ENCODE results near the gene PSMB5.

PSMB5 gene

DNA sequence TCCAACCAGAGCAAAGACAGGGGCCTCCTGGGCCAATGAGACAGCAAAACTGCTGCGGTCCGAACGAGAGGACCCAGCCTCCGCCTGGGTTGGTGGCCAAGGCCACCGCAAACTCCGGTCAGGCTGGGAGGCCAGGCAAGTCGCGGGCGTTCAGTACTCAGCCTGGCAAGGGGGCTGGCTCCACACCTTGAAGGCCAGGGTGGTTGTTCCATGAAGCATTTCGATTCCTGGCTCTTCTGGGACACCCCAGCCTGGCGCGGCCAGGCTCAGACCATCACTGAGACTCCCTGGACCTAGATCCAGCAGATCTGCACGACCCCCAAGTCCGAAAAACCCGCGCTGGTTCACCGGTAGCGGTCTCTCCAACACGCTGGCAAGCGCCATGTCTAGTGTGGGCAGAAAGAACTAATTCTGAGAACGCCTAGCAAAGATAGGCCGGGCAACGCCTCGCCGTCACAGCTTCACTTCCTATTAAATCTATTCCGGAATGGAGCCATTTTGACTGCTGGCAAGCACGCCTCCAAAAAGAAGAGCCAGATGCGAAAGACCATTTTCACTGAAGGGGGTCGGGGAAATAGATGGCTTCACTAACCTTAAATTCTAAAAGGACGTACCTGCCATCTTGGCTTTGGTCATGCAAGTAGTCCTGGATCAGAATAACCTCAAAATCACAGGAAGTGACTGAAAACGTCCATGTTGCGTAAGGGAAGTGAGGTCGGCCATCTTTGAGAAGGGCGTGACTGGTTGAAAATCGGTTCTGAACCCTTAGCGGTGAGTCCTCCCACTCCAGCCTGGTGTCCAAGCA, at the start of gene PSMB5:
Gene PSMB5 (minus strand): TSS at position 403 of the 805 bp plus-strand sequence. CDS start 19 bp downstream, at position 384.
- DNase-seq (ENCODE audit: low read depth) = peak; percentile 85

DNA sequence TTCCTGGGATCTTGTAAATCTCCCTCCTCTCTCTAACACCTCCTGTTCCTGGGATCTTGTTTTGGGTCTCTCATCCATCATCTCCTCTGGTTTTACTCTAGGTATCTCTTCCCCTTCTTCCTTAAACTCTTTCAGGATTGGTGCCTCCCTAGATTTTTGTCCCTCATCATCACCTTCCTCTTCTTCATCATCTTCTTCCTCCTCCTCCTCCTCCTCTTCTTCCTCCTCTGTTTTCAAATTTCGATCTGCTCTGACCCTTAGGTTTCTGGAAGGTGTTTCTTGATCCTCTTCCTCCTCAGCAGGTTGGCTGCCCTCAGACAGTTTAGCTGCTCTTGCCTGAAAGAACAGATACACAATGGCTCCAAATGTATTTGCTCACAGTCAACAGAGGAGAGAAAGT, 45.8 kb upstream of the PSMB5 start:
- DNase-seq (ENCODE audit: low read depth) = no peak

DNA sequence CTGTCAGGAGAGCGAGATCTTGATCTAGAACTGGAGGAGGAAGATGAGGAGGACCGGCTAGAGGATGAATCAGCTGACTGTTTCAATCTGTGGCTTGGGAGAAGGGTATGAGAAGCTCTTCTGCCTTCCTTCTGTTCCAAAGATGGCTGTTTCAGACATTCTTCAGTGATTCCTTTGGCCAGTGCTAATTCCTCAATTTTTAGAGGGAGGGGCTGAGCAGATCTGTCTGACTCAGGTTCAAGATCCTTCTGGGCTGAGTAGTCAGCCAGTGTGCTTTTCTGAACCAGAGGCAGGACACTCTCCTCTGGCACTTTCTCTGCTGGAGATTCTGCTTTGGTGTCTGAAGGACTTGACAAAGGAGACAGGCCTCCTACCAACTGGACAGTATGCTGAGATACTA, 45.0 kb upstream of the PSMB5 start:
- no peak for DNase-seq (ENCODE audit: low read depth)

DNA sequence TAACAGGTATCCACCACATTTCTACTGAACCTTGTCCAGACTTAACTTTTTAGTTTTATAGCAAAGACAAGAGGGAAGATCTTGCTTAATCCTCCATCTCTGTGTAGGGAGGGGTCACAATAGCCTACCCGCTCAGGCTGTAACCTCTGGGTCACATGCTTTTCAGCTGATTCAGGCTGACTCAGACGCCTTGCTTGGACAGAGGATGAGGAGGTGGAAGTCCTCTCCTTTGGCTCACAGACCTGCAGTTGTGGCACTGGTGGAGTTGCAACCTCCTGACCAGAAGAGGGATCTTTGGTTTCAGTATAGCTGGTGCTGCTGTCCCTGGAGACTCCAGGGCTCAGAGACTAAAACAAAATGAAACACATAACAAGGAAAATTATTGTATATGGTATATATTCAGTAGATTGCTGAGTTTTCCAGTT, 44.0 kb upstream of the PSMB5 start:
- no peak for DNase-seq (ENCODE audit: low read depth)

DNA sequence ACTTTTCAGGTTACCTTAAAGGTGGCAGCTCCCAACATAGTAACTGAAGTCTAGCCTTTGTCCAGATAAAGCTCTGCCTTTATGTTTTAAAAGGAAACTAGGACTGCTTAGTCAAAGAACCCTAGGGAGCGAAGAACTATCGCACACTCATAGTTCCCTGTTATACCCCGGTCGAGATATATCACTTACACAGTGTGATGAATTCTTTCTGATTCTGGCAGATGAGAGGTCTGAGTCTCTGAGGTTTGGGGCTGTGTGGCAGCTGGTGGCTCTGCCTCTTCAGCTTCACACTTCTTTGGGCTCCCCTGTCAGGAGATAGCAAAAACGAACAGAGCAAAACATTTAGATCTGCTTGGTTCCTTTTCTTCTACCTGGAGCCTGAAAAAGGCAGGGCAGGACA, 43.3 kb upstream of the PSMB5 start:
- DNase-seq (ENCODE audit: low read depth) = no peak

DNA sequence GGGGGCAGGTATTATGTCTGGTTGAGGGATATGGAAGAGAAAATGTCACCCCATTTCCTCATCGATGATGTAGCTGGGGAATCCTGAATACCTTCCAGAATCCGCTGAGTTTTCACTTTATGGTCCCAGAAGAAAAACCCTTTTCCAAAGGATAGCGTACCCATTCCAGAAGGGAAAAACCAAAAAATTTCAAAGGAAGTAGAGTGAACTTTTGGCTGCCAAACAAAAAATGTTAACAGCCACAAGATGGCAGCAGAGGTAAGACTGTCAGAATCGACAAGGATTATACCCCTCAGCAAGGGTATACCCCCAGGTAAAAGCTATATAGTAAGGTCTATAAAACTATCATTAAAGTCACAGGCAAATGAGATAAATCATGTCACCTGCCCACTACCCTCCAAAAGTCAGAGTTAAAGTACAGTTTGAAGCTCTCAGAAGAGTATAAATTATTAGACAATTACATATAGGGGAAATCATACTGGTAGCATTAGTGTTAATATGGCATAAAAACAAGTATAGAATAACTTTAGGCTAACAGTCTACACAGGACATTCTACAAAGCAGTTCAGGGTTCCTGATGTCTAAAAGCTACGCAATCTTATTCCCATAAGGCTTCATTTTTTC, 42.2 kb upstream of the PSMB5 start:
- no peak for DNase-seq (ENCODE audit: low read depth)

DNA sequence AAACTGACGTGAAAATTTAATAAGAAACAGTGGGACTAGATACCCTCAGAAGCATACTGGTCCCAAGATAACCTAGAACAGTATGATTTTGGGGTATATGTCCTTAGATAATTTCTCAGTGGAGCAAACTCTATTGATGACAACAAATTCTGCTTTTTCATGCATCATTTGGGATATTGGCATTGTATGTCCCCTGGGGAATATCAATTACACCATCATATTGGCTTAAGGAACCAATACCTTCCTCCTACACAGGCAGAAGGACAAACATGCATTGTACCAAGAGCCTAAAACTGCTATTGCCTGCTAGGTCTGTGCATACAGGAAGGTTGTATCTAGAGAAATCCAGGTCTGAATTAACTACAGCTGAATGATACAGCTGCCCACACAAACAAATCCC, 40.2 kb upstream of the PSMB5 start:
- no peak for DNase-seq (ENCODE audit: low read depth)

DNA sequence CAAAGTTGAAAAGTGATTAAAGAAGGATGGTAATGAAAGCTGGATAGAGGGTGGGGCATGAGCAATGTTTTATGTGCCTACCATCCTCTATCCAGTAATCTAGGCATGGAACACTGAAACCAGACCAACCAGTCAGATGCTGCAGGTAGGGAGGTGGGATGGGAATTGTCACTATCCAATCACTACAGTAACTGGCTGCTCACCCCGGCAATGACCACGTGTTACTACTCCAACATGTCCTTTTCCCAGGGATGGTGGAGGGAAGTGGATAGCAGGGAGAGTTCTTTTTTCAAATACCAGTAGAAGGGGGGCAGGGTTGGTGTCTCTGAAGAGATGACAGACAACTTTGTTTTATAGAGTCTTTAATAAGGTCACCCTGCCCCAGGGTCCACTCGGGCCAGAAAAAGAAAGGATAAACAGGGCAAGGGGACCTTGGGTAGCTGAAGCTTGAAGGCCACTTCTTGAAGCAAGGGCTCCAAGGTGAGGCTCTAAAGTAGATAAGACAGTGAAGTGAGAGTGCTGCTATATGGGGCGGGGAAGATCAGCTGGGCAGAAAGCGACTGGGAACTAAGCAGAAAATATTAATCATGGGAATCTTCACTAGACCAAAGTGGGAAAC, 37.3 kb upstream of the PSMB5 start:
- DNase-seq (ENCODE audit: low read depth) = no peak

DNA sequence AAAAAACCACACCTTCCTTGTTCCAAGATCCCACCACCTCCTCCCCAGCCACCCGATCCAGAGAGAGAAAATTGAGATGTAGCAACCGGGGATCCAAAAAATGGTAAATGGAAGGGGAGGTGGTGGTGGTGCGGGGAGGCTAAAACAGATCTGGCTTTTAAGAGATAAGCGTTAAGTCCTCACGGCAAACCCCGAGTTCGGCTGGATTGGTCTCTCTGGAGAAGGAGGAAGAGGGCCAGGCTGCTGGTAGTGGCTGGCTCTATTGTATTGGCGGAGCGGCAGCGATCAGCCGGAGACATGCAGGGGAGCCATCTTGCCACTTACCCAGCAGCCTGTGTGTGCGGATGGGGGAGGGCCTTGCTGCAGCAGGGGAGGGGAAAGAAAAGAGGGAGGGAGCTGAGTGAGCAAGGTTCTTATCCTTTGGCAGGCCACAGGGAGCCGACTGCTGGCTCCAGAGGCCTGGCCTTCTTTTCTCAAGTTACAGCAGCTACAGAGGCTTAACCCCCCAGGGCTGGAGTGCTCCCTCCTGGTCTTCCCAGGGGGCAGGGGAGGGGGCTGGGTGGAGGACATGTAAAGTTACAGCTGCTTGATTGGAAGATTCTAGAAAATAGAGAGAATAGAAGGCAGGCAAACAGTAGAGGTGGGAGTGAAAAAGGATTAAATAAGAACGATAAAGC, 36.7 kb upstream of the PSMB5 start:
- peak; percentile 66 for DNase-seq (ENCODE audit: low read depth)

DNA sequence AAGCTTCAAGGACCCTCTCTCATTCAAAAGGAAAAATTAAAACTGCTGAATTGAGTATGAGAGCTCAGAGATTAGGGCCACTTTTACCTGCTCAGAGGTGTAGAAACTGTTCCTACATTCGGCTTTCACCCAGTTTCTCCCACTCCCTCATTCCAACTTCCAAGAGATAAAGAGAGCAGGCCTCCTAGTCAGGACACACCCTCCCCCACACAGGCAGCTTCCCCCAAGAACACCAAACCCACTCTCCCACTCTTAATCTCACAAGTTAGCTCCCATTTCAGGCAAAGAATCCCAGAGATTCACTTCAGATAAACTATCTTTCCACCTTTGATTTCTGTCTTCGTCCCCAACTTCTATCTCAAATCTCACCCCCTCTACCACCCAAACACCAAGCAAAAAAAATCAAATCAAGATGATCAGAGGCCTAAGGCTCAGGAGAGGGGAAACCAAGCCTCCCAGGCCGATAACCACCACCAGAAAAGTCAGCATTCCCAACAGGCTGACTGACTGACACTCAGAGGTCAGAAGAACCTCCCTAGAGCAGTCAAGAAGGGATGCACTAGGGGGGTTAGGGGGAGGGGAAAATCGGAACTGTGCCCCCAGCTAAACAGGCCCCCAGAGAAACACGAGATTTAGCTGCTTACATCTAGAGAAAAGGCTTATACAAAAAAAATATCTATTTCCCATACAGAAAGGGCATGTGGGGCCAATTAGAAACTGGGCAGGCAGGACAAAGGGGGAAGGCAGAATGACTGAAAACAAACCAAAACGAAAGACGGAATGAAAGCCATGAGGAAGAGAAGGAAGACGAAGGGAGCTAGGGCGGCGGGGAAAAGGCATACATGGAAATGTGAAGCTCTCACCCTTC, 35.8 kb upstream of the PSMB5 start:
- DNase-seq (ENCODE audit: low read depth) = no peak

DNA sequence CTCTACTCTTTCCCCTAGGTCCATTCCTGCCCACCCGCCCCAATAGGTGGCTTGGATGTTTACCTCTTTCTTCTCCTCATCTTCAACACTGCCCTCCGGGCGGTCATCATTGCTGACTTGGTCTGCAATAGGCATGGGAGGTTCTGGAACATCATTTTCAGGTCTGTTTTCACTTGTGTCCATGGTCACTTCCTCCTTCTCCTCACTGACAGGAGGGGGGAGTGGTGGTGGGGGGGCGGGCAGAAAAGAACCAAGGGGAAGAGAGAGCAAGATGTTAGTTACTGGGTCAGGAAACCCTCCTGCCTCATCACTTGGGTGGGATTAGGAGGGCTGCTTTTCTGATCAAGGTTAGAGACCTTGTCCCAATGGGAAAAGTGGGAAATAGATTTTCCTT, 34.7 kb upstream of the PSMB5 start:
- DNase-seq (ENCODE audit: low read depth) = no peak

DNA sequence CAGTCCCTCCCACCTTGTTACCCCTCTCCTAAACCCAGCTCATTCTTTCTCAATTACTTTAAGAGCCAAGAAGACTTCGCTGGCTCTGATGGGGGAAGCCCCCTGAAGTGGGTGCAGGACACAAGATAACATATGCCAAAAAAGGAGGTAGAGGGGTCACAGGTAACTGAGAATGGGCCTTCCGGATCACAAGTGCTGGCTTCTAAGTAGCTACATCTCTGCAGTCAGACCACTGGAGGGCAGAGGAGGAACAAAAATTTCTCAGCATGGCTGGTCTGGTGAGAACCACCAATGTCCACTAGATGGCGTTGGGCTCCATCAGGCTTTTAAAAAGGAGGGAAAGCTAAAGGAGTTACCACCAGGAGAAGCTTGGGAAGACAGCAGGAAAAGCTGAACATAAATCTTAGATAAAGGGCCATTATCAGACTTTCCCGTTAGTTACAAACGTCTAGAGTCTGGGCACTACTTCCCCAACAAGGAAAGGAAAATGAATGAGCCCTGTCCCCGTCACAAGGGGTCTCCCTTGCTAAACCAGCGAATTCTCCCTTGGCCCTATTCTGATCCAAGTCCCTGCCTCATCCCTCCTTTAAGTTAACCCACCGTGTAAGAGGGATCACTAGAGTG, 34.2 kb upstream of the PSMB5 start:
- peak; percentile 61 for DNase-seq (ENCODE audit: low read depth)

DNA sequence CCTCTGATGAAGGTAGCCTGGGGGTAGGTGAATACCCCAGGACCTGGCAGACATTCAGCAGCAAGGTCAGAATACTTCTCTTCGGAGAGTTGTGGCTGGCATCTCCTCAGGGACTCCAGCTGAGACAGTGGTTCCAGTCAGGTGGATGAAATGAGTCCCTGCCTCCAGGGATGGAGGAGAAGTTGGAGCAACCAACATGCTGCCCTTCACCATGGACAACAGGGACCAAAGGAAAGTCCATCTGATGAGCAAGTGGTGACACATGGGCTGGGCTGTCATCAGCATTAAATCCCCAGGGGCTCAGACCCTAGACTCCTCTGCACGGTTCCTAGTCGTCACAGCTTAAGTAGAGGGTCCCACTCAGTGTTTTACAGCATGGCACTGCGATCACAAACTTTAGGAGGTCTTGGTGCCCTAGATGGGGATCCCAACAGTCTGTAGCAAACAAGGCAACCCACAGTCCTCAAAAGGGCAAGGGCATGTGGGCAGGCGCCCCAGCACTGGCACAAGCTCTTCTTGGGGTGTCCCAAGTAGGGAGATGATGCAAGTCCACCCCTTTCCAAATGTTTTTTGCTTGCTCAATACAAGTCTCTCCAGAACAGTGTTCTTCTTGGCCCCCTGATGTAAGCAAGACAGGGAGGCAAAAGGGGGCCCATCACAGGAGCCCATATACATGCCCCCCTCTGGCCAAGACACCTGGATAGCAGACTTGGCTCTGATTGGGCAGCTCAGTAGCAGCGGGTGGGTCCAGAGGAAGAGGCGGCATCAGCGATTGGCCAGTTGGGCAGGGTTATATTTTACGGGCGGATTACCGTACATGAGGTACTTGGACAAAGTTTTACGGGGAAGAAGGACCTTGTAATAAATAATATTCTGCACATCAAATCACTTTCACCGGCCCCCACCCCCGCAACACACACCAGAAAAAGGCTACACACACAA, 33.4 kb upstream of the PSMB5 start:
- no peak for DNase-seq (ENCODE audit: low read depth)

DNA sequence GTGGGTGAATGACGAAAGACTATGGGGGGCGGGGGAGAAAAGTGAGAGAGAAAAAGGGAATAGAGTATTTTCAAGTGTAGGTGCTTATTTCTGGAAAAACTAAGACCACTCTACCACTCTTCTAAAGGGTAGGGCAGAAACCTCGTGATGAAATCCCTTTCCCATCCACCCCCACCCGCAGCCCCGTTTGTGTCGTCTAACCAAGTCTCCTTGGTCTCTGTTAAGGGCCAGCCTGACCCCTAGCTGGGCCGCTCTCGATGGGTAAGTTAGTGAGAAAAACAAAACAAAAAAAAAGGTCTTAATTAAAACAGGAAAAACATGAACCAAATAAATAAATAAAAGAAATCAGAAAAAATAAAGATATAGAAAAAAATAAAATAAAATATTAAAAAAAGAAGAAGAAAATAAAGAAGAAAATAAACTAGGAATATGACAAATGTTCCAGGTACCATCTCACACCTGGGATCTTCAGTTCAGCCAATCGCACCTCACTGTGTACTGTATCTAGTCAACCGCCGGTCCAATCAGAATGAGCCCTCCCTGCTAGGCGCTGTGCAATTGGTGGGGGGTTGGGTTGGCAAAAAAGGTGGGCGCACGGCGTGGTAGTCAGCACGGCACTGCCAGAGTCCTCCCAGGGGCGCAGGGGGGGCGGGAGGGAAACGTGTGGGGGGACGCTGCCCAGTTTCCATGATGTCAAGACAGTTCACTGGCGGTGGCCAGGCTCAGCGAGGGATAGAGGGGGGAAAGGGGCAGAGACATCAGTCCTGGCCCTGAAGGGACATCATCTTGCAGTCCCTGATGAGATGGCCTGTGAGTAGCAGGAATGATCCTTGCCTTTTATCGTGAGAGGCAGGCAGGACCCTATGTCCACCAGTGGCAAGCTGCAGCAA, 32.4 kb upstream of the PSMB5 start:
- DNase-seq (ENCODE audit: low read depth) = no peak

DNA sequence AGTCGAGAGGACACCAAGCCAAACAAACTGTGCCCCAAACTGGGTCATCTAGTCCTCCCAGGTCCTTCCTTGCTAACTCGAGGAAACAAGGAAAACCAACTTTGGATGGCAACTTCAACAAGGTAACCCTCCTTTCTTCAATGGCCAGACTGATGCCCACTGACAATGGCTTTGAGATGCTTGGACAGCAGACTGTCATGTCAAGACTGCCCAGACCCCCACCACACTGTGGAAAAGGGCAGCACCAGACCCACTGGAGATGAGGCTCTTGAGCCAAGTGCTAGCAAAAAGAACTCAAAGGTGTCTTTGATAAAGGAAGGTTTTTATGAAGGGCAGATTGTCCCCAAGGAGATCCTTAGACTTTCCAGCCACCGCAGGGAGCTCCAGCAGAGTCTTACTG, 31.7 kb upstream of the PSMB5 start:
- no peak for DNase-seq (ENCODE audit: low read depth)

DNA sequence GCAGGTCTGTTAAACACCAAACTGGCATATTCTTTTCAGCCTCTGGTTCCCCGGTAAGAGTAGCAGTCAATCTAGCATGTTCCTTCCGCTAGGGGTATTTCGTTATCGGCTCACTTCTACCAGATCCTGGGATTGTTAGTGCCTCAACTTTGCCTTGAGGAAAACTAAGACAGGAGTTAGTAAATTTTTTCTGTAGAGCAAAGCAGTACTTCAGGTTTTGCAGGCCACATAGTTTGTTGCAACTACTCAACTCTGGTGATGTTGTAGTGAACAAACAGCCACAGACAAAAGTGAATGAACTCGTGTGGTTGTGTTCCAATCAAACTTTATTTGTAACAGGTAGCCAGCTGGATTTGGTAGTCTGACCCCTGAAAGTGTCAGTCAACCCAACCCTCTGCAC, 28.9 kb upstream of the PSMB5 start:
- no peak for DNase-seq (ENCODE audit: low read depth)

DNA sequence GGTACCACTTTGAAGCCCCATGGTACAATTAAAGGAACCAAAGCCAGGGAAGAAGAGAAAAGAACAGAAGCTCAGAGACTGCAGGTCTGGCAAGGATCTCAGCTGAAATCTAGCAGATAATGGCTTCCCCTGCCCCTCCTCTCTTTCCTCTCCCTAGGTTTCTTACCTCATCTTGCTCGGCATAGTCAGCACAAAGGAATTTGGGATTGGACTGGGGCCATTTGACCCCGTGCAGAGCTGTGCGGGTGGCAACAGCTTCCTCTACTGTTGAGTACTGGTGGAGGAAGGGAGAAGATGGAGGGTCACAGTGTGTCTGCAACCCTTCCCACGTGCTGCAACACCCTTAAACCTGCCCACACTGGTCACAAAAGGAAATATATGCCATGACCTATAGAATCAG, 27.3 kb upstream of the PSMB5 start:
- DNase-seq (ENCODE audit: low read depth) = no peak

DNA sequence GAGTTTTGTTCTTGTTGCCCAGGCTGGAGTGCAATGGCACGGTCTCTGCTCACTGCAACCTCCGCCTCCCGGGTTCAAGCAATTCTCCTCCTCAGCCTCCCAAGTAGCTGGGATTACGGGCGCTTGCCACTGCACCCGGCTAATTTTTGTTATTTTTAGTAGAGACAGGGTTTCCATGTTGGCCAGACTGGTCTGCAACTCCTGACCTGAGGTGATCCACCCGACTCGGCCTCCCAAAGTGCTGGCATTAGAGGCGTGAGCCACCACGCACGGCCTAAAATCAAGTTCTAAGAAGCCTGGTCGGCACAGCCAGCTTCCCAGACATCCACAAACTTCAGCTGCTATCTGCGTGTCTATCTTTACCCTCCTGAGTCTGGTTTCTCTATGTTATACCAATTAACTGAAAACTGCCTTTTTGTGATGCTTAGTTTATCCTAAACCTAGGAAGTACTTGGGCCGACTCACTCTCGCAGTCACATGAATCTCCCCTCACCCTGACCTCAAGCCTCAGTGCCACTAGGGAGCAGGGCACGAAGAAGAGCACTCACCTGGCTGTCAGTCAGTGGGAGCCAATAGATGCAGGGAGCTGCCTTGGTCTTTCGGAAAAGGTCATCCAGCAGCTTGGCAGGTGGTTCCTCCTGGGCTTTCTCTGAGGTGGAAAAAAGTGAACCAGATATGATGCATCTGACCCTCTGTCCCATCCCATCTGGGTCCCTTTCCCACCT, 26.0 kb upstream of the PSMB5 start:
- DNase-seq (ENCODE audit: low read depth) = no peak
